Embryonic facial prominence (tissue), 1 donor: ENCODE data around the gene FAM47B.

Experiments used
- DNase-seq: peaks from one replicate; pipeline ENCODE4 v3.0.0-alpha.2; 2016; ENCODE audit errors: extremely low spot score

Gene FAM47B

DNA sequence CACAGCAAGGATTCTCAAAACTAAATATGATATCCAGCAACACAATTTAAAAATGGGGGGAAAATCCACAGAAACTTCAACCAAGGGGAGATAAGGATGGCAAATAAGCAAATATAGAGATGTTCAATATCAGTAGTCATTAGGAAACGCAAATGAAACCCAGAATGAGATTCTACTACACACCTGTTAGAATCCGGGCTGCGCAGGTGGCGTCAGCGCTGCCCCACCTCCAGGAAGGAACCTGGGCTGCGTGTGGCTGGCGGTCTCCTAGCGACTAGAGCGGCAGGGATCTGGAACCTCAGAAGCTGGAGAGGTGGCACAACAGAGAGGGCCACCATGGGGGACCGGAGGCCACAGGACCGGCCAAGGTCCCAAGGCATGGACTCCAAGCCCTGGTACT, at the start of gene FAM47B:
Gene FAM47B (plus strand): TSS at position 301 of the 400 bp plus-strand sequence. CDS start 36 bp downstream, at position 337.
- no peak for DNase-seq

GRCh38 chrX:34893741-34894140, 48.9 kb upstream of the FAM47B start:
- no peak for DNase-seq

- no peak for DNase-seq
Observed at GRCh38 chrX:34900691-34901090, 41.9 kb upstream of the FAM47B start.

- no peak for DNase-seq
Observed at GRCh38 chrX:34901761-34902160, 40.8 kb upstream of the FAM47B start.

DNA sequence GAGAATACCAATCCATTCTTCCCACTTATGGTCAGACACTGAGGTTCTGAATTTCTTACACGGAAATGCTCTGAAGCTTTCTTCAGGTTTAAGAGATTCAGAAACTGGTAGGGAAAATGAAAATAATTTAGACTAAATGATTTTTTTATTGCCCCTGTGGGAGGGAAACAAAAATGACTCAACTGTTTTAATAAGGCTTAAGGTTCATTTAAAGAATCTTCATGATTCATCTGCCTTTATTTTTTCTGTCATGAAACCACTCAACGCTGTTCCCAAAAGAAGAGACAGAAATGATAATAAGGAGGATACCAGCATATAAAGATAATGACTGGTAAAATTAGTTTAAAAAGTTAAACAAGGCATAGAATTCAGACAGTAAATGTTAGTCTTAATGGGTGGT, 39.3 kb upstream of the FAM47B start:
- no peak for DNase-seq

DNA sequence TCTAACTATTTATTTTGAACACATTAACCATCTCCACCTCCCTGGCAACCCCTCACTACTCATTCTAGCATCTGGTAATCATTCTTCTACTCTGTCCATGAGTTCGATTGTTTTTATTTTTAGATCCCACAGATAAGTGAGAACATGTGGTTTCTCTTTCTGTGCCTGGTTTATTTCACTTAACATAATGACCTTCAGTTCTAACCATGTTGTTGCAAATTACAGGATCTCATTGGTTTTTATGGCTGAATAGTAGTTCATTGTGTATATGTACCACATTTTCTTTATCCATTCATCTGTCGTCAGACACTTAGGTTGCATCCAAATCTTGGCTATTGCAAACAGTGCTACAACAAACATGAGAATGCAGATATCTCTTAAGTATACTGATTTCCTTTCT, 33.4 kb upstream of the FAM47B start:
- no peak for DNase-seq

GRCh38 chrX:34915463-34916225, 27.0 kb upstream of the FAM47B start:
- no peak for DNase-seq

DNA sequence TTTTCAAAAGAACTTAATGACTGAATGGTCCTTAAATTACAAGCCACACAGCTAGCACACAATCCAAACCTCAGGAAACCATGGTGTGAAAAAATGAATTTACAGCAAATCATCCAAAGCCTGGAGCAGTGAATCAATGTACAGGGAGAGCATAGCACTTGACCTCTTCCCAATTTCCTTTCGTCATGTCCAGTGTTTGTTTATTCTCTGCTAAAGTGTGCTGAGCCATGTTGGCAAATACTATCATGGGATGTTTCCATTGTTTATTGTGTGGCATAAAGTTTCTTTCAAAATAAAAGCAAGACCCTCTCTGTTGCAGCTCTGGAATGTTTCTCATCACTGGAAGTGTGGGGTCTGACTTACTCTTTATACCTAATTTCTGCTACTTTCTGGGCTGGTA, 25.4 kb upstream of the FAM47B start:
- no peak for DNase-seq

DNA sequence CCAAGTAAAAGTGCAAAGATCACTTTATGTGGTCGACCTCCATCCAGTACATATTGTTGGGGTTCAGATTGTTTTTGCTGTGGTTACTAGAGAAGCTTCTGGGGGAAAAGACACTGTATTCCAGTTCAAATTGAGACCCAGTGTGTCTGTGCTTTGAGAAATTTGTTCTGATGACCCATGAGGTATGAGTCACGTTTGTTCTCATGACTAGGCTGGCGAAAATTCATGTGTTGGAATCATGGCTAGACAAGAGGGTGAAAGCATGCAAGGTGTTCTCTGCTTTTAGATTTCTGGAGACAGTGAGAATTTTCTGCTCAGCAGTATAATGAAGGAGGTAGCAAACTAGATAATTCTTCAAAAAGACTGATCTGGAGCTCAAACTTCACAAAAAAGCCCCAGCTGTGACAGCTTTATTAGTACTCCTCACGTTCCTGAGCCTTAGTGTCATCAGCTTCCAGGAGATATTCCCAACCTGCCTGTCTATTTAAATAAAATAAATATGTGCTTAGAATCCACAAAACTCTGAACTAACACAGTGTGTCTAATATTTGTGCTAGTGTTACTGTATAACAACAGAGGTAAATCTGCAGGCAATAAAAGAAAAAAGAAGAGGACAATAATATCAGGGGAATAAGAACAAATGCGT, 24.4 kb upstream of the FAM47B start:
- DNase-seq = no peak

GRCh38 chrX:34918856-34919255, 23.7 kb upstream of the FAM47B start:
- DNase-seq = no peak

DNA sequence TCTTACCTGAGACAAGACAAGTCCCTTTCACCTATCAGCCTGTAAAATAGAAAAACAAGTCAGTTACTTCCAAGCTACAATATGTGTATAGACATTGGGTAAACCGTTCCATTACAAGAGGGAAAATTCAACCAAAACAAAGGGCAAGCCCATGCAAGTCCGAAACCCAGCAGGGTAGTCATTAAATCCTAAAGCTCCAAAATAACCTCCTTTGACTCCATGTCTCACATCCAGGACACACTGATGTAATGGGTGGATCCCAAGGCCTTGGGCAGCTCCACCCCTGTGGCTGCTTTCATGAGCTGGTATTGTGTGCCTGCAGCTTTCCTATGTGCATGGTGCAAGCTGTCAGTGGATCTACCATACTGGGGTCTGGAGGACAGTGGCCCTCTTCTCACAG, 14.7 kb upstream of the FAM47B start:
- DNase-seq = no peak

DNA sequence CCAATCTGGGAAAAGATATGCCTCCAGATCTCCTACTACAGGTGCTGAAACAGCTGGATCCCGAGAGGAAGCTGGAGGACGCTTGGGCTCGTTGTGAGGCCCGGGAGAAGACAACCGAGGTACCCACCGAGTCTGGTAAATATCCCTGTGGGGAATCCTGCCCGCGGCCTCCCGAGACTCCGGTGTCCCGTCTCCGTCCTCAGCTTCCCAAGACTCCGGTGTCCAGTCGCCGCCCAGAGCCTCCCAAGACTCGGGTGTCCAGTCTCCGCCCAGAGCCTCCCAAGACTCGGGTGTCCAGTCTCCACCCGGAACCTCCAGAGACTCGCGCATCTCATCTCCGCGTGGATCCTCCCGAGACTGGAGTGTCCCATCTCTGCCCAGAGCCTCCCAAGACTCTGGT, 639 bp downstream of the FAM47B start:
- no peak for DNase-seq

DNA sequence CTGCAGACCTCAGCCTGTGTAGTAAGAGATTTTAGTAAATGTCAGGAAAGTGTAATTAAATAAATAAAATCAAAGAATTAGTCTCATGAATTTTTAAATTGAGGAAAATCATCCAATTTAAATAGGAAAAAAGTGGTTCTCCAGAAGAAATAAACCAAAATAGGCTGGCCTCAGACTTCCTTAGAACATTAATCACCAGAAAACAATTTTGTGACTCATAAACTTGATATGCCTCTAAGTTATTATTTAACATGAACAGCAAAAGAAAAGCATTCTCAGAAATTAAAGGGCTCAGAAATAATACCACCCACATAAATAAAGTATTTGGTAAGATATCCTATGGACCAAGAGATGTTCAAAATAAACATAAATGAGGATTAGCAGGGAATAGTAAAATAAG, 14.3 kb downstream of the FAM47B start:
- DNase-seq = no peak

GRCh38 chrX:34961662-34962061, 19.1 kb downstream of the FAM47B start:
- DNase-seq = no peak

DNA sequence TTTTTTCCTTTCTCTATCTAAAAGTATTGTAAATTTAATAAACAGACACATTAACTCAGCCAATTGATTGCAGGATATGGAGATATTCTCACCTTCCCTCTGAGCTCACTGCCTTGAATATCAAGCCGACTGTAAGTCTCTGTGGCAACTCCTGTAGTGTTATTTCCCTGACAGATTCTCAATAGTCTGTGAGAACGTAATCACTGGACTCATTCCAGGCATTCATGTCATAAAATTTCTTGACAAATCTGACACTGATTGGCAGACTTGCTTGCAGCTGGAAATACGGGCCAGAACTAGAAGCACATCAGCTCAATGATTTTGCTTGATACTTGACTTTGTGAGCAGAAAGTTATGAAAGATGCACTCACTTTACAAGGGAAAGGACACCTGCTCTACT, 29.6 kb downstream of the FAM47B start:
- DNase-seq = no peak

GRCh38 chrX:34978171-34978570, 35.6 kb downstream of the FAM47B start:
- DNase-seq = no peak

DNA sequence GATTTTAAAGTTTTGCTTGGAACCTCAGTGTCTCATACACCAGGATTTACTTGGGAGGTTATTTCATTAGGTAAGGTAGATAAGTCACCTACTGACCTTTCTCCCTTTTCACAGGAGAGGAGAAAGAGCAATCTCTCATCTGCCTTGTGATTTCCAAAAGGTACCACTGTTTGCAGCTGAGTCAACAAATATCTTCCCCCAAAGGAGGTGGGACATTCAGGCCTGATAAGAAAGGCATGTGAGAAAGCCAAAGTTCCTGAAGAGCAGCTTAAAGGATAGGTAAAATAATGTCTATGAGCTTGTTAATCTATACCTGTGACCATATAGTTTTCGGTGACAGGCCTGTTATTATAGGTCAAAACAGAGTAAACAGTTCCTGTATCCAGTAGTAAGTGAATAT, 45.0 kb downstream of the FAM47B start:
- no peak for DNase-seq
